Subcutaneous abdominal adipose tissue (tissue), 5 donors: ENCODE data around the gene PPP1R3F.
"Not testable (repeated sequence)": the region's sequence is repeated elsewhere in the genome, so short reads cannot be mapped to it uniquely, and the experiment has no call there.

Source experiments
- H3K27ac ChIP-seq: one replicate; pipeline ENCODE4 v1.7.0; 2013; ENCODE audit warnings: low read depth, mild to moderate bottlenecking, inconsistent platforms, low read length, moderate library complexity
- H3K27me3 ChIP-seq, 5 donors: one replicate each; pipeline ENCODE4 v1.7.0; 2013; ENCODE audit warnings: low read length in 5 of 5, inconsistent platforms in 1 of 5; ENCODE audit not compliant: control insufficient read depth in 5 of 5, insufficient read depth in 4 of 5
- H3K36me3 ChIP-seq, 5 donors: one replicate each; pipeline ENCODE4 v1.7.0; 2013; ENCODE audit warnings: low read length in 5 of 5; ENCODE audit not compliant: control insufficient read depth in 5 of 5, insufficient read depth in 5 of 5
- H3K4me1 ChIP-seq, 5 donors: one replicate each; pipeline ENCODE4 v1.7.0; 2013; ENCODE audit warnings: low read length in 5 of 5, mild to moderate bottlenecking in 3 of 5, moderate library complexity in 1 of 5; ENCODE audit not compliant: control insufficient read depth in 5 of 5, insufficient read depth in 5 of 5
- H3K4me3 ChIP-seq, 5 donors: one replicate each; pipeline ENCODE4 v1.7.0; 2013; ENCODE audit warnings: low read length in 5 of 5, low read depth in 1 of 5
- H3K9ac ChIP-seq, 5 donors: one replicate each; pipeline ENCODE4 v1.7.0; 2013; ENCODE audit warnings: low read length in 5 of 5, mild to moderate bottlenecking in 4 of 5, moderate library complexity in 3 of 5
- H3K9me3 ChIP-seq, 5 donors: one replicate each; pipeline ENCODE4 v1.7.0; 2013; ENCODE audit warnings: low read length in 5 of 5; ENCODE audit not compliant: control insufficient read depth in 5 of 5
- donor health status: healthy.
- donor health status: healthy.
- donor health status: healthy.
- donor health status: healthy.
- donor health status: healthy.

The PPP1R3F gene

GRCh38 chrX:49282647-49283011 lies 13.0 kb downstream of the PPP1R3F start:
- no peak overlapping the region for H3K4me3 ChIP-seq
- H3K27ac ChIP-seq, result no peak overlapping the region

GRCh38 chrX:49284212-49284611 lies 14.6 kb downstream of the PPP1R3F start:
- Histone ChIP-seq H3K9me3 (no peaks in the 10 kb centered on the region), H3K27ac (no peak overlapping the region), H3K9ac (no peak overlapping the region), H3K4me1 (no peaks in the 10 kb centered on the region), H3K27me3 (peaks cover 0 to 15% (median 12%) of the 10 kb centered on the region in 5 donors), H3K36me3 (peaks cover 0 to 4% (median 0%) of the 10 kb centered on the region in 5 donors), H3K4me3 (no peak overlapping the region)

More at GRCh38 chrX:49282647-49283011, 13.0 kb downstream of the PPP1R3F start:
- Histone ChIP-seq H3K9me3 (no peaks in the 10 kb centered on the region), H3K9ac (no peak overlapping the region), H3K27me3 (peaks cover 0 to 15% (median 11%) of the 10 kb centered on the region in 5 donors), H3K4me1 (no peaks in the 10 kb centered on the region), H3K36me3 (peaks cover 0 to 4% (median 0%) of the 10 kb centered on the region in 5 donors)

DNA sequence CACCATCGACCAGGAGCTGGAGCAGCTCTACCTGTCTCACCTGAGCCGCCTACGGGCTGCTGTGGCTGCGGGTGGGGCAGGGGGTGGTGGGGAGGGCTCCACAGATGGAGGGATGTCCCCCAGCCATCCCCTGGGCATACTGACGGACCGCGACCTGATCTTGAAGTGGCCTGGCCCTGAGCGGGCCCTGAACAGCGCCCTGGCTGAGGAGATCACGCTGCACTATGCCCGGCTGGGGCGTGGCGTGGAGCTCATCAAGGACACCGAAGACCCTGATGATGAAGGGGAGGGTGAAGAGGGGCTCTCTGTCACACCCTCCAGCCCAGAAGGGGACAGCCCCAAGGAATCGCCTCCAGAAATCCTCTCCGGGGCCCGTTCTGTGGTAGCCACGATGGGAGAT lies 16.5 kb downstream of the PPP1R3F start:
- Histone ChIP-seq H3K27ac (no peak overlapping the region), H3K4me3 (no peak overlapping the region), H3K9ac (no peak overlapping the region), H3K36me3 (peaks cover 0 to 4% (median 0%) of the 10 kb centered on the region in 5 donors), H3K9me3 (no peaks in the 10 kb centered on the region), H3K4me1 (no peaks in the 10 kb centered on the region), H3K27me3 (peaks cover 0 to 20% (median 13%) of the 10 kb centered on the region in 5 donors)

GRCh38 chrX:49286581-49286980 lies 17.0 kb downstream of the PPP1R3F start:
- Histone ChIP-seq H3K36me3 (peaks cover 0 to 4% (median 0%) of the 10 kb centered on the region in 5 donors), H3K9me3 (no peaks in the 10 kb centered on the region), H3K27me3 (peaks cover 0 to 20% (median 13%) of the 10 kb centered on the region in 5 donors), H3K4me3 (no peak overlapping the region), H3K9ac (no peak overlapping the region), H3K4me1 (no peaks in the 10 kb centered on the region), H3K27ac (no peak overlapping the region)

- H3K4me3 ChIP-seq, result no peak overlapping the region
- H3K9me3 ChIP-seq, result no peaks in the 10 kb centered on the region
- no peak overlapping the region for H3K27ac ChIP-seq
- peaks cover 0 to 21% (median 13%) of the 10 kb centered on the region in 5 donors for H3K27me3 ChIP-seq
- no peak overlapping the region for H3K9ac ChIP-seq
- H3K36me3 ChIP-seq, result peaks cover 0 to 4% (median 0%) of the 10 kb centered on the region in 5 donors
- H3K4me1 ChIP-seq, result no peaks in the 10 kb centered on the region
These were observed 18.1 kb downstream of the PPP1R3F start for GRCh38 chrX:49287665-49288064.

DNA sequence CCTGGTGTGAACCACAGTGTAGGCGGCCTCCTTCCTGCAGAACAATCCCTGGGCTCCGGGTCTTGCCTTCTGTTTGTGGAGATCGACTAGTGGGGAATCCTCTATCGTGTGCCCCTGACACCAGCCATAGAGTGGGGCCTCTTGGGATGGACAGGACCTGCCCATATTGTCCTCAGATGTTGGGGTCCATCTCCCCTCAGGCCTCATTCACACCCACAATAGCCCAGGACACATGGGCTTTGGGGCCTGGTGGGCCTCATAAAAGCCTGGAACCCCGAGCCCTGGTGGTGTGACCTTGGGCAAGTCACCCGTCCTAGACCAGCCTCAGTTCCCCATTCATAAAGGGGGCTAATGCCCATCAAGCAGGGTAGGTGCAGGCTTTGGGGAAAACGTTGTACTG lies 20.6 kb downstream of the PPP1R3F start:
- Histone ChIP-seq H3K4me3 (no peak overlapping the region), H3K27ac (no peak overlapping the region), H3K9me3 (no peaks in the 10 kb centered on the region), H3K27me3 (peaks cover 0 to 24% (median 13%) of the 10 kb centered on the region in 5 donors), H3K9ac (no peak overlapping the region), H3K36me3 (peaks cover 0 to 4% (median 0%) of the 10 kb centered on the region in 5 donors), H3K4me1 (no peaks in the 10 kb centered on the region)

- Histone ChIP-seq H3K9me3 (no peaks in the 10 kb centered on the region), H3K4me3 (no peak overlapping the region), H3K9ac (no peak overlapping the region), H3K27me3 (peaks cover 0 to 18% (median 9%) of the 10 kb centered on the region in 5 donors), H3K27ac (no peak overlapping the region), H3K4me1 (no peaks in the 10 kb centered on the region), H3K36me3 (no peaks in the 10 kb centered on the region)
These were observed 22.2 kb downstream of the PPP1R3F start for GRCh38 chrX:49291615-49292337.

DNA sequence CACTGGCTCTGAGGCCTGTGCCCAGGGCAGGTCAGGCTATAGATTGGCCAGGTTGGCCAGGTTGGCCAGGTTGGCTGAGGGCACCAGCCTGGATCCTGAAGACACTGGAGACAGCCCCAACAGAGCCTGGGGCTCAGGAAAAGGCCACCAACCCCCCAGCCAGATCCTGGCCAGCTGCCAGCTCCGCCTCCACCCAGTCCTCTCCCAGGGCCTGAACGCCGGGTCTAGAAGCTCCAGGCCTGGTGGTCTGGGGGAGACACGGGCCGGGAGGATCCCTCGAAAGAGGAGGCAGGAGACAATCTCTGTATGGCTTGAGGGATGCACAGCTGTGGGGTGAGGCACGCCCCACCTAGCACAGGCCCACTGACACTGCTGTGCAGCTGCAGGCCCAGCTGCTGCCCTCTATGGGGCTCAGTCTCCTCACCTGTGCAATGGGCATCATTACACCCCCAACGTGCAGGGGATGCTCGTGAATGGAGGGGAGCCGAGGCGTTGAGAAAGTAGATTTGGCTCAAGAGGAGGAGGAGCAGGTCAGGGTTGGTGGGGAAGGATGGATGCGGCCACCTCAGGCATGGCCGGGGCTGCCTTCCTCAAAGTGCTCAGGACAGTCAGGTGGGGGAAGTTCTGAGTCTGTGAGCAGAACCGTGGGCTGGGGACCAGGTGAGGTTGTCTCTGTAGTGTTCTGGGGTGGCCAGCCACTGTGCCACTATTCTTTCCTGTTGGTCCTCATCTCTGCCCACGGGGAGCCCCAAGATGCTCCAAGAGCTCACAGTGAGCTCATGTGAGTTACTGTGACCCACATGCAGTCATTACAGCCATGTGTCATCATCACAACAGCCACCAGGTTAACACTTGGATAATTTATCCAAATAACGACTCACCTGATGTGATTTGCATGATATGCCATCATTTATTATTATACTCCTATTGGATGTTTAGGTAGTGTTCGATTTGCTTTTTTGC lies 23.1 kb downstream of the PPP1R3F start:
- Histone ChIP-seq H3K9me3 (no peaks in the 10 kb centered on the region), H3K9ac (no peak overlapping the region), H3K27me3 (peaks cover 0 to 12% (median 8%) of the 10 kb centered on the region in 5 donors), H3K4me3 (no peak overlapping the region), H3K4me1 (no peaks in the 10 kb centered on the region), H3K27ac (no peak overlapping the region), H3K36me3 (no peaks in the 10 kb centered on the region)

DNA sequence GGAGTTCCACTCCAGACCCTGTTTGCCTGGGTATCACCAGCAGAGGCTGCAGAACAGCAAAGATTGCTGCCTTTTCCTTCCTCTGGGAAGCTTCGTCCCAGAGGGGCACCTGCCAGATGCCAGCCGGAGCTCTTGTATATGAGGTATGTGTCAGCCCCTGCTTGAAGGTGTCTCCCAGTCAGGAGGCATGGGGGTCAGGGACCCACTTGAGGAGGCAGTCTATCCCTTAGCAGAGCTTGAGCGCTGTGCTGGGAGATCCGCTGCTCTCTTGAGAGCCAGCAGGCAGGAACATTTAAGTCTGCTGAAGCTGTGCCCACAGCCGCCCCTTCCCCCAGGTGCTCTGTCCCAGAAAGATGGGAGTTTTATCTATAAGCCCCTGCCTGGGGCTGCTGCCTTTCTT lies 29.7 kb downstream of the PPP1R3F start:
- not testable (repeated sequence) for H3K9ac ChIP-seq, H3K4me1 ChIP-seq, H3K9me3 ChIP-seq, H3K4me3 ChIP-seq, H3K36me3 ChIP-seq, H3K27ac ChIP-seq
- peaks cover 3 to 13% (median 5%) of the 10 kb centered on the region in 5 donors for H3K27me3 ChIP-seq

GRCh38 chrX:49300703-49301102 lies 31.1 kb downstream of the PPP1R3F start:
- no peaks in the 10 kb centered on the region for H3K9me3 ChIP-seq
- no peaks in the 10 kb centered on the region for H3K36me3 ChIP-seq
- H3K4me1 ChIP-seq, result no peaks in the 10 kb centered on the region
- H3K4me3 ChIP-seq, result no peak overlapping the region
- no peak overlapping the region for H3K27ac ChIP-seq
- no peak overlapping the region for H3K9ac ChIP-seq
- H3K27me3 ChIP-seq, result peaks cover 3 to 13% (median 5%) of the 10 kb centered on the region in 5 donors
